Prostate gland (tissue), 2 donors: Measurements from ENCODE around the gene KCNT2. TPM values are rescaled to one million over a fixed set of nuclear protein-coding genes. Genes with fewer than 3 reads are reported as not detected.

Experiments used
- DNase-seq: peaks from one replicate; pipeline ENCODE4 v3.0.0-alpha.2; 2019; ENCODE audit warnings: low spot score
- H3K27ac ChIP-seq, 2 donors: fragments of 200-600 bp; sonication (generic); 2 replicates each; pipeline ENCODE4 v1.5.1; 2017 to 2019
- H3K27me3 ChIP-seq: fragments of 200-600 bp; sonication (generic); replicated peaks from 2 replicates; pipeline ENCODE4 v1.5.1; 2019; ENCODE audit not compliant: insufficient read depth
- H3K36me3 ChIP-seq, 2 donors: fragments of 200-600 bp; sonication (generic); 1 replicate in 1 of 2; 2 replicates in 1 of 2; pipeline versions ENCODE4 v1.5.1 to v1.8.1; 2017 to 2019
- H3K4me1 ChIP-seq: fragments of 200-600 bp; sonication (generic); replicated peaks from 2 replicates; pipeline ENCODE4 v1.5.1; 2019
- H3K4me3 ChIP-seq, 2 donors: fragments of 200-600 bp; sonication (generic); 2 replicates each; pipeline ENCODE4 v1.5.1; 2017 to 2019
- H3K9me3 ChIP-seq: fragments of 200-600 bp; sonication (generic); 2 replicates; pipeline ENCODE4 v1.5.1; 2017
- POLR2A ChIP-seq: fragments of 450-650 bp; IDR thresholded peaks from one replicate; pipeline ENCODE4 v1.6.1; 2016; ENCODE audit warnings: antibody characterized with exemption, mild to moderate bottlenecking
- POLR2AphosphoS5 ChIP-seq: sonication (generic); formaldehyde crosslinking; IDR thresholded peaks from one replicate; pipeline ENCODE4 v1.6.1; 2017; ENCODE audit warnings: antibody characterized with exemption
- WGBS: methylation state at CpG from one replicate; pipeline ENCODE4 v1.1.5; 2018; 5-methylcytosine and 5-hydroxymethylcytosine counted together
- intact Hi-C: fragments of 100-400 bp; cut with DNase I; formaldehyde crosslinking; loops from one replicate; pipeline ENCODE4 v1.14.2; 2022
- total RNA-seq, 2 donors: library from RNA; depleted of rRNA; stranded (reverse); fragments of >200 nt; gene quantifications; one replicate each; pipeline ENCODE4 v1.1.0, GENCODE V29; 2016
- TF ChIP-seq, protein P1 (sequence below), 4 experiments: fragments of 200-600 bp in 2 of 4; fragments of 450-650 bp in 2 of 4; sonication (generic) in 2 of 4; IDR thresholded peaks; 1 replicate in 3 of 4; 2 replicates in 1 of 4; pipeline ENCODE4 v1.5.1; 2016 to 2019; ENCODE audit warnings: antibody characterized with exemption in 4 of 4, mild to moderate bottlenecking in 2 of 4, moderate library complexity in 2 of 4

The KCNT2 gene
- total RNA-seq, 2 donors from 2014 or later = 1.2 to 1.9 TPM

DNA sequence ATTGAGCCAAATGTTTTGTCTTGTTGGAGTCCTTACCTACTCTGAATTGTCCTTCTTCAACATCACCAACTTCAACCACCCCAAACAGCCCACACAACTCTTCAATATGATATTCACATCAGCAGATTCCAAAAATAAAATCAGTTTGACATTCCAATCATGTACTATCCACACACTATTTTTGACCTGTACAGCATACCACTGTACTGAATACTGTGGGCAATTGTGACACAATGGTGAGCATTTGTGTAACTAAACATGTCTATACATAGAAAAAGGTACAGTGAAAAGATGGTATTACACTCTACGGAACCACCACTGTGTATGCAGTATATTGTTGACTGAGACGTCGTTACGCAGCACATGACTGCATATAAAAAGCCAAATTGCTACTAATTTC, 223.1 kb downstream of the KCNT2 start:
- H3K36me3 ChIP-seq = no peaks in the 10 kb centered on the region
- intact Hi-C loops = no loop called here
- no peak for DNase-seq
- no peaks in the 10 kb centered on the region for H3K4me1 ChIP-seq
- no peaks in the 10 kb centered on the region for H3K27me3 ChIP-seq
- no peaks in the 10 kb centered on the region for H3K9me3 ChIP-seq
- WGBS = 91% methylated on average over 4 of the region's 4 CpGs
- TF ChIP-seq POLR2AphosphoS5 = no peak
- TF ChIP-seq POLR2A = no peak
- TF ChIP-seq, protein P1, sequence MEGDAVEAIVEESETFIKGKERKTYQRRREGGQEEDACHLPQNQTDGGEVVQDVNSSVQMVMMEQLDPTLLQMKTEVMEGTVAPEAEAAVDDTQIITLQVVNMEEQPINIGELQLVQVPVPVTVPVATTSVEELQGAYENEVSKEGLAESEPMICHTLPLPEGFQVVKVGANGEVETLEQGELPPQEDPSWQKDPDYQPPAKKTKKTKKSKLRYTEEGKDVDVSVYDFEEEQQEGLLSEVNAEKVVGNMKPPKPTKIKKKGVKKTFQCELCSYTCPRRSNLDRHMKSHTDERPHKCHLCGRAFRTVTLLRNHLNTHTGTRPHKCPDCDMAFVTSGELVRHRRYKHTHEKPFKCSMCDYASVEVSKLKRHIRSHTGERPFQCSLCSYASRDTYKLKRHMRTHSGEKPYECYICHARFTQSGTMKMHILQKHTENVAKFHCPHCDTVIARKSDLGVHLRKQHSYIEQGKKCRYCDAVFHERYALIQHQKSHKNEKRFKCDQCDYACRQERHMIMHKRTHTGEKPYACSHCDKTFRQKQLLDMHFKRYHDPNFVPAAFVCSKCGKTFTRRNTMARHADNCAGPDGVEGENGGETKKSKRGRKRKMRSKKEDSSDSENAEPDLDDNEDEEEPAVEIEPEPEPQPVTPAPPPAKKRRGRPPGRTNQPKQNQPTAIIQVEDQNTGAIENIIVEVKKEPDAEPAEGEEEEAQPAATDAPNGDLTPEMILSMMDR (IDR thresholded peaks at IDR 0.05) = no peak
- H3K4me3 ChIP-seq = no peak overlapping the region
- no peak overlapping the region for H3K27ac ChIP-seq

DNA sequence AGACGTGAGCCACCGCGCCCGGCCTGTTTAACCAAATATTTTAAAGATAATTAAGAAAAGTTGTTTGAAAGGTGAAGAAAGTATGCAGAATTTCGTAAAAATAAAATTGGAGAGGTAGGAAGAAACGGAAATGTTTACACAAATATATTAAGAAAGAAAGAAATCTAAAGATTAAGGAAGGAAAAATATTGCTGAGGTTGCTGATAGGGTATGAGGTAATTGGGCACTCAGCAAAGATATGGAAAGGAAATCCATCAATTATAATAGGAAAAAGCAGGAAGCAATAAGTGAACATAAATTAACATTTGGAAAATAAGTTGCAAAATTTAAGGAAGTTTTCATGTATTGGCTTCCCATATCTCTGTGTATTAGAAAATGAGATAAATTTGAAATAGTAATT, 225.9 kb downstream of the KCNT2 start:
- Histone ChIP-seq H3K9me3 (no peaks in the 10 kb centered on the region), H3K4me3 (no peak overlapping the region), H3K36me3 (no peaks in the 10 kb centered on the region), H3K4me1 (no peaks in the 10 kb centered on the region), H3K27me3 (no peaks in the 10 kb centered on the region), H3K27ac (no peak overlapping the region)
- DNase-seq = no peak
- TF ChIP-seq POLR2AphosphoS5 (no peak), POLR2A (no peak)
- TF ChIP-seq, protein P1 (IDR thresholded peaks at IDR 0.05) = no peak
- intact Hi-C loops = no loop called here
- WGBS = 91% methylated on average over 6 of the region's 6 CpGs

DNA sequence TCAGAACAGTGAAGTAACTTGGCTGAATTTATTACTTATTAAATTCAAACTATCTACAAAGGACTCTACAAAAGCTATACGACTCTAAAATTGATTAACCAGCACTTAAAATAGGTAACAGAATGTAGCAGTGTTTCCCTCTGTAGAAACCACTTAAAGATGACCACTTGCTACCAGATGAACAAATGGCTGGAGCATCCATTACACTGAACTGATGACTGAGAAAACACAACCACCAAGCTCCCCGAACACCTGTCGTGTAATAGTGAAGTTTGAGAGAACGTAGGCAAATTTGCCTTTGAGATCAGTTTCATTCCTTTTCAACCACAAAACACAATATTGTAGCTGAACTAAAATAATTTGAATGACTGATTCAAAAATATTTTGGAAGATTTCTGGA, 226.7 kb downstream of the KCNT2 start:
- Histone ChIP-seq H3K27me3 (no peaks in the 10 kb centered on the region), H3K27ac (no peak overlapping the region), H3K4me1 (no peaks in the 10 kb centered on the region), H3K36me3 (no peaks in the 10 kb centered on the region), H3K4me3 (no peak overlapping the region), H3K9me3 (no peaks in the 10 kb centered on the region)
- WGBS = 92% methylated on average over 4 of the region's 4 CpGs
- no peak for DNase-seq
- TF ChIP-seq POLR2A = no peak
- no peak for TF ChIP-seq POLR2AphosphoS5
- TF ChIP-seq, protein P1 (IDR thresholded peaks at IDR 0.05) = no peak
- intact Hi-C loops = no loop called here

DNA sequence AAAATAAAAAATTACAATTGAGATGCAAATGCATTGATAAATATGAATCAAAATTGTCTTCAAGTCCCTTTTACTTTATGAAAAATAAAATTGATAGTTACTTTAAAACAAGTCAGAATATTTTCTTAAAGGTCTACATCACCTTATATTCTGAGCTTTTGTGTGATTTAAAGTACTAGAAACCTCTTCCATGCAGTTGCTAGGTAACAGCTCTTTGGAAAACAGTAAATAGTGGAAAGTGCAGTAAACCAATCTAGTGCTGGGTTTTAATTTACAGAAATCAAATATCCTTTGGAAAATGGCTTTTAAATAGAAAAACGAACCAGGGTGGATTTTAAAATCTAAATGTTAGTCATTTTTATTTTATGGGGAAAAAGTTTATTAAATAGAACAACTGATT, 227.9 kb downstream of the KCNT2 start:
- TF ChIP-seq POLR2A (no peak), POLR2AphosphoS5 (no peak)
- TF ChIP-seq, protein P1 (IDR thresholded peaks at IDR 0.05) = no peak
- 8% methylated on average over 1 of the region's 1 CpG for WGBS
- H3K27ac ChIP-seq = no peak overlapping the region
- H3K36me3 ChIP-seq = no peaks in the 10 kb centered on the region
- intact Hi-C loops = no loop called here
- H3K9me3 ChIP-seq = no peaks in the 10 kb centered on the region
- H3K4me1 ChIP-seq = no peaks in the 10 kb centered on the region
- H3K4me3 ChIP-seq = no peak overlapping the region
- no peak for DNase-seq
- no peaks in the 10 kb centered on the region for H3K27me3 ChIP-seq

DNA sequence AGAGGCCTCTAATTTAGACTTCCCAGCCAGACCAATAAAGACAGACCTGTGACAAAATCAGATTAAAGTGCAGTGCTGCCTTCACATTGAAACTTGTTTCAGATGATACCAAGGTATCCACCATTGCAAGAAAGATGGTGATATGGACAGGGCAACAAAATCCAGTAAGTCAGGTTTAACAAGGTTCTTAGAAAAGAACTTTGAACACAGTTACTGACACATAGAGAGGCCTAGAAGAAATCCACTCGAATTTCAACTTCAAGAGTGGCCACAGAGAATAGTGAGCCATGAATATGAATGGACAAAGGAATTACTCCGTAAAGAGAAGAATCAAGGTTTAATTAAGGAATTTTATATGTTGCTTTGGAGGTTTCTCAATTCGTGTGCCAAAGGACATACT, 230.4 kb downstream of the KCNT2 start:
- no peak for DNase-seq
- Histone ChIP-seq H3K36me3 (no peaks in the 10 kb centered on the region), H3K27ac (no peak overlapping the region), H3K9me3 (no peaks in the 10 kb centered on the region), H3K4me3 (no peak overlapping the region), H3K4me1 (no peaks in the 10 kb centered on the region), H3K27me3 (no peaks in the 10 kb centered on the region)
- WGBS = 59% methylated on average over 3 of the region's 3 CpGs
- intact Hi-C loops = no loop called here
- TF ChIP-seq POLR2AphosphoS5 (no peak), POLR2A (no peak)
- TF ChIP-seq, protein P1 (IDR thresholded peaks at IDR 0.05) = no peak
